GM18951 (cell line): ENCODE data around the gene XPNPEP2.

Source experiments
- POLR2A ChIP-seq: IDR thresholded peaks from 4 replicates; pipeline ENCODE4 v1.6.1; 2011; ENCODE audit warnings: mild to moderate bottlenecking; ENCODE audit not compliant: insufficient read length, insufficient read depth; ENCODE audit errors: extremely low read depth
- in situ Hi-C: fragments of 300-500 bp; cut with MboI; formaldehyde crosslinking; loops from one replicate; pipeline ENCODE4 v1.12.0; 2022; ENCODE audit warnings: low sequenced_read_pairs, mixed read lengths, inconsistent platforms; ENCODE audit not compliant: unreplicated experiment

The XPNPEP2 gene

GRCh38 chrX:129818123-129818522 is 79.3 kb downstream of the XPNPEP2 start:
- in situ Hi-C loops, result no loop called here
- TF ChIP-seq POLR2A, result no peak
